Right lobe of liver (tissue), 4 donors: ENCODE results near the gene CHST11.

Experiments
- POLR2A ChIP-seq: fragments of 450-650 bp; IDR thresholded peaks from one replicate; pipeline ENCODE4 v1.6.1; 2017; ENCODE audit warnings: antibody characterized with exemption, mild to moderate bottlenecking
- TF ChIP-seq, protein P1 (sequence below), 4 donors: fragments of 200-600 bp in 3 of 4; fragments of 450-650 bp in 1 of 4; IDR thresholded peaks; one replicate each; pipeline versions ENCODE4 v1.5.1 to v1.8.0; 2016 to 2022; ENCODE audit warnings: antibody characterized with exemption in 4 of 4, mild to moderate bottlenecking in 2 of 4
- donor health status: DM: no; HTN: no; CAD: no.
- donor health status: DM: no; HTN: no; CAD: no.
- donor health status: DM: no; HTN: yes; CAD: no.

GRCh38 chr12:104536841-104537240 is 80.1 kb downstream of the CHST11 start:
- no peak for TF ChIP-seq POLR2A
- TF ChIP-seq, protein P1, sequence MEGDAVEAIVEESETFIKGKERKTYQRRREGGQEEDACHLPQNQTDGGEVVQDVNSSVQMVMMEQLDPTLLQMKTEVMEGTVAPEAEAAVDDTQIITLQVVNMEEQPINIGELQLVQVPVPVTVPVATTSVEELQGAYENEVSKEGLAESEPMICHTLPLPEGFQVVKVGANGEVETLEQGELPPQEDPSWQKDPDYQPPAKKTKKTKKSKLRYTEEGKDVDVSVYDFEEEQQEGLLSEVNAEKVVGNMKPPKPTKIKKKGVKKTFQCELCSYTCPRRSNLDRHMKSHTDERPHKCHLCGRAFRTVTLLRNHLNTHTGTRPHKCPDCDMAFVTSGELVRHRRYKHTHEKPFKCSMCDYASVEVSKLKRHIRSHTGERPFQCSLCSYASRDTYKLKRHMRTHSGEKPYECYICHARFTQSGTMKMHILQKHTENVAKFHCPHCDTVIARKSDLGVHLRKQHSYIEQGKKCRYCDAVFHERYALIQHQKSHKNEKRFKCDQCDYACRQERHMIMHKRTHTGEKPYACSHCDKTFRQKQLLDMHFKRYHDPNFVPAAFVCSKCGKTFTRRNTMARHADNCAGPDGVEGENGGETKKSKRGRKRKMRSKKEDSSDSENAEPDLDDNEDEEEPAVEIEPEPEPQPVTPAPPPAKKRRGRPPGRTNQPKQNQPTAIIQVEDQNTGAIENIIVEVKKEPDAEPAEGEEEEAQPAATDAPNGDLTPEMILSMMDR (IDR thresholded peaks at IDR 0.05), result no peak
